ENCODE measurements around the gene FAM50B.
A peak's percentile ranks its signal among the peaks of the same experiment; 100 is the strongest.

Gene FAM50B, protein sequence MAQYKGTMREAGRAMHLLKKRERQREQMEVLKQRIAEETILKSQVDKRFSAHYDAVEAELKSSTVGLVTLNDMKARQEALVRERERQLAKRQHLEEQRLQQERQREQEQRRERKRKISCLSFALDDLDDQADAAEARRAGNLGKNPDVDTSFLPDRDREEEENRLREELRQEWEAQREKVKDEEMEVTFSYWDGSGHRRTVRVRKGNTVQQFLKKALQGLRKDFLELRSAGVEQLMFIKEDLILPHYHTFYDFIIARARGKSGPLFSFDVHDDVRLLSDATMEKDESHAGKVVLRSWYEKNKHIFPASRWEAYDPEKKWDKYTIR

DNA sequence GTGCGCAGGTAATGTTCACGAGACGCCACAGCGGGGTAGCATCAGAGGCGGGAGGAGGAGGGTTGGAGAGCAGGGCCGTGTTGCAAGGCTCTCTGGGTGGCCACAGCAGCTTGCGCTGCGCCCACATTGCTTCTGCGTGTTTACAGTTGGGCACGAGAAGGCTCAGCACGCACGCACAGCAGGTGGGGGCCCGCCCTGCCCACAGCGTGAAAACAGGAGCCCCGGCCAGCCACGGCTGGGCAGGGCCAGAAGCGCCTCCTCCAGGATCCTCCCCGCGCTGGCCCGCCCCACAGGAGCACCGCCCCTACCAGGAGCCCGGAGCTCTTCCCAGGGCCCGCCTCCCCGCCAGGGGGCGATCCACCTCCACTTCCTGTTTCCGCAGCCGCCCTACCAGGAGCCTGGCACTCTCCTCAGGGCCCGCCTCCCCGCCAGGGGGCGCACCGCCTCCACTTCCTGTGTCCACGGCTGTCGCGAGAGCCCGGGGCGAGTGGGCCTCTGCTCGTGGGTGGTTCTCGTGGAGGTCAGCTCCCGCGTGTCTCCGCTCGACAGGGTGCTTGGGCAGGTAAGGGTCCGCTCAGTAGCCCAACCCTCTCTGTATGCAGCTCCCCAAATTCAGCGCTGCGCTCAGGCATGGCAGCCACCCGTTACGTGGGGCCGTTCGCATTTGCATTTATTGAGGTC lies at the start of gene FAM50B:
TSS of gene FAM50B (plus strand) at position 449 of the 681 bp plus-strand sequence. CDS start 439 bp downstream, outside the sequence.
- DNase-seq, result peak; percentile 33 to 97 (median 86)

DNA sequence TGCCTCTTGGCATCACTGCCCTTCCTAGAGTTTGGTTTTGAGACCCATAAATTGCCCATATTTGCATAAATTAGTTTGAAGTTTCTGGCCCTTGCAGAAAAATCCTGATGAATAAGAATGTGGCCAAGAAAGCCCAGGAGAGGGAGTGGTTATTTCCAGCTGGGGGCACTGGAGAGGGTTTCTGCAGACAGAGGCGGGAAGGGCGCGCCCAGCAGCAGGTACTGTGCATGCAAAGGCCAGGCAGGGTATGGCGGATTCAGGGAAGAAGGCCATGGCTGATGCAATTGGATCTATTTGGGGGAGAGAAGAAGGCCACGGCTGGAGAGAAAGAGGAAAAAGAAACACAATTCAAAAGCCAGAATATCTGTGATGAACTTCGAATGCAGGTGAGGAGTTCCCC lies 49.5 kb upstream of the FAM50B start:
- DNase-seq, result no peak

DNA sequence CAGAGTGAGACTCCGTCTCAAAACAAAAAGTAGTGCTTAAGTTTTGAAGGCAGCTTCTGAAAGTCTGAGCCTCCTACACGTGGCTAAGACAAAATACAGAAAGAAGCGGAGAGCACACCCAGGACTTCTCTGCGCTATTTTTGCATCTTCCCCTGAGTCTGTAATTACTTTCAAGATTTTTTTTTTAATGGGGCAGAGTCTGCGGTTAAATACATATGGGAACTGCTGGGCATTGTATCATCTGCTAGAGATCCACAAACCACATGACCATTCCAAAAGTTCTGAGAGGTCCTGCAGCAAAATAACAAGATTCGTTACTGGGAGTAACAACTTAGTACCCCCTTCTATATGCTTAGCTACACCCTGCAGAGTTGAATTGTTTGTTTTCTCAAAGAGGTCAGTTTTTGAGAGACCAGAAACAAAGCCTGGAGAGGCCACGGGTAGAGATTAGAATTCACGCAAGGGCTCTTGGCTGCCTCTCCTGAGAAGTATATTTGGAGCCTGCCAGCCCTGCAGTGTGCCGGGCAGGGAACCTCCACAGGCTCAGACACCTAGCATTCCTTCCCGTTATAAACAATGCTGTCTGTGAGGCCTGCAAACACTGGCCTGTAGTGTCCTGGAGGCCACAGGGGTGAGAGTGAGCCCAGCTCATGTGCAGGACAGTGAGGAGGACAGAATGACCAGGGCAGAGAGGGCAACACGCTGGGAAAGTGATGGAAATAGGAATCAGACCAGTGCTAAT lies 48.2 kb upstream of the FAM50B start:
- DNase-seq, result no peak

DNA sequence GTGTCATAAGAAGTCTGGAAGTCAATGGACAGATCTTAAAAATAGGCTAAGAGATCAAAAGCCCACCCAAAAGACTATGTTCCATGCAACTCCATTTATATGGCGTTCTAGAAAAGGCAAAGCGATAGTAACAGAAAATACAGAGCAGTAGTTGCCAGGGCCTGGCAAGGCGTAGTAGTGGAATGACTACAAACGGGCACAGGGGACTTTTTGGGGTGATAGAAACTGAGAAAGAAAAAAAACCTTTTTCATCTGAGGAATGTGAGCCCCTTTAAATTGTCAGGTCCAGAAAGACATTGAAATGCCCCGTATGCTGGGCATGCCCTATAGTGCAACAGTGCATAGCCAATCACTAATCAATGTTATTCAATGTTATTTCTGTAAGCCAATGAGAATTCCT lies 47.2 kb upstream of the FAM50B start:
- no peak for DNase-seq

DNA sequence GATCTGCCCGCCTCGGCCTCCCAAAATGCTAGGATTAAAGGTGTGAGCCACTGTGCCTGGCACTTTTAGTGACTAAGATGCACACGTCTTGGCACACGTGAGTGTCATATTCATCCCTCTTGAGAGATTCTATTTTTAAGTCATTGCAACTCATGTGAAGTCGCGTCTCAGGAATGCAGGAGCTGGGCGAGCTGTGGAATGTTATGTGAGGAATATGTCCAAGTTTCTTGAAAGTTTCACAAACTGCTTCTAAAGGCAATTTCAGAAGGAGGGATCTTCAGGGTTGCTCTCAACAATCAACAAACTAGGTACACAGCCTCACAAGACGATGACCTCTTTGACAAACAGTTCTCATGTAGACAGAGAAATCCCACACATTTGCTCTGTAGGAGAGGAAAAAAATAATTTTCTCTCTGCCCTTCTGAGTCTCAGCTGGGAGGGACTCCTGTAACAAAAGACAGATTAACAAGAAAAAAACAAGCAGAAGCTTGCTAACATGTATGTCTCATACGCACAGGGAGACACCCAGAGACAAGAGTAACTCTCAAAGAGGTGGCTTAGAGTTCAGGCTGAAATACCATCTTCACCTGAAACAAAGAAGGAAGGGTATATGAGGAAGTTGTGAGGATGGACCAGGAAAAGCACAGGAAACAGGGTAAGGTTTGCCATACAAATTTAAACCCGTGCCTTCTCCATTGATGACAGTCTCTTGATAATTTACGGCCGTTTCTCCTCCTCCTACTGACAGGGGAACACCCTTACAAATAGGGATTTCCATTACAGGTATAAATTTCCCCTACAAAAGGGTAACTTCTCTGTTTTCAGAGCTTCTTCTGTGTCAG lies 45.3 kb upstream of the FAM50B start:
- no peak for DNase-seq

DNA sequence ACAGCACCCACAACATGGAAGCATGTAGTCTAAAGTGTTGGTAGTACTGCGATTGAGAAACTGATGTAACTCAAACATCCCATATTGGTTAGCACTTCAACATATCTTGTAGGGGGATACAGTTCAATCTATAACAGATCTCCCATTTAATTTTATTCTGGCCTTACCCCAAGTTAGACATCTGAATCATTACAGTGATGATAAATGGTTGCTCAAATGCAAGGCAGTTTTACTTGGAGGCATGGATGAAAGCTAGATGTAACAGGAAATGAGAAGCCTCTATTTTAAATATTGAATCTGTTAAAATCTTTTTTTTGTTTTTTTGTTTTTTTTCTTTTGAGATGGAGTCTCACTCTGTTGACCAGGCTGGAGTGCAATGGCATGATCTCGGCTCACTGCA lies 44.2 kb upstream of the FAM50B start:
- DNase-seq, result no peak

DNA sequence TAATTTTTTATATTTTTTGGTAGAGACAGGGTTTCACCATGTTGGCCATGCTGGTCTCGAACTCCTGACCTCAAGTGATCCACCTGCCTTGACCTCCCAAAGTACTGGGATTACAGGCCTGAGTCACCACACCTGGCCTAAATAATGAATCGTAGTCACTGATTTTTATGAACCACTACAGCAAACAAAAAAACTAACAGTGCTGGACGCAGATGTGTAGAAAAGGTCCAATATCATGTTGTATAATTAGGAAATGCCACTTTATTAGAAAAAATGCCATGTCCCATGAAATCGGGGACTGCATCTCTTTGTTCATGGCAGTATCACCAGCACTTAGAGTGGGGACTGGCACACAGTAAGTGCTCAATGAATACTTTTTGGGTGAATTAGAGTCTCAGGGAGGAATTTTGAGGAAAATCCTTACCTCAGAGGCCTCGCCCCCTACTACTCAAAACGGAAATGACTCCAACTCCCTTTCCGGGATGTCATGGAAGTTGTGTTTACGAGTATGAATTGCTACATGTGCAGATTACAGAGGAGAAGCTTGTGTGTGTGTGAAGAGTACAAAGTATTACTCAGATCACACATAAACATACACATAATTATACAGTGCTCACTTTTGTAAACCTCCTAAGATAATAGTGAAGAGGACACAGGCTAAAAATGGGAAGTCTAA lies 43.6 kb upstream of the FAM50B start:
- DNase-seq, result no peak

DNA sequence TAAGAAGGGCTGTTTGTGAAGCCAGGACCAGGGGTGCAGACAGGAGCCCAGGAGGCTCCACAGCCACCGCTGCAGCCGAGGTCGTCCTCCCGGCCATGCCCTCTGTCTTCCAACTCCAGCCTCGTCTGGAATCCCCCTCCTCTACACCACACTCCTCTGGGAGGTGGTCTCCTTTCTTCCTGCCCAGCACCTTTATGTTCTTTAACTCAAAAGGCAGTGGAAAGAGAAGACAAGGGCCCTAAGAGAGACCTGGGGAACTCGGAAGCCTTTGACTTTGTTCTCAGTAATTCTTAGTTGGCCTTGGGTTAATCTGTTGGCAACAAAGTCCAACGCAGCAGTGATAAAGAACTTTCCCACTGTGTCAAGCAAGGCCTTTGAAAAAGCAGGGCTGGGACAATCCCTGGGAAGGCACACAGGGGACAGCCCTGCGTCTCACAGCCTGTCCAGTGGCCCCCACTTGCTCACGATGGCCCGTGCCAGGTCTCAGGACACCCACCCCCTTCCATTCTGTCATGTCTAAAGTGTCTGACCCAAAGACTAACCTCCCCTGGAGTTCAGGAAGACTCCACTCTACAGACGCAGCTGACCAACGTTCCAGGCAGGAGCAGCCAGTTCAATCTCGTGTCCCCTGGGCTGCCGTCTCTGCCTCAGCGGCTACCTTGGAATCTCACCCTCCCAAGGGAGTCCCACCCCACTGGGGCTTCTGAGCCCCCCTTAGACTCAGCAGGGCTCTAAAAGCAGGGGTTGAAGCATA lies 42.8 kb upstream of the FAM50B start:
- DNase-seq, result no peak

DNA sequence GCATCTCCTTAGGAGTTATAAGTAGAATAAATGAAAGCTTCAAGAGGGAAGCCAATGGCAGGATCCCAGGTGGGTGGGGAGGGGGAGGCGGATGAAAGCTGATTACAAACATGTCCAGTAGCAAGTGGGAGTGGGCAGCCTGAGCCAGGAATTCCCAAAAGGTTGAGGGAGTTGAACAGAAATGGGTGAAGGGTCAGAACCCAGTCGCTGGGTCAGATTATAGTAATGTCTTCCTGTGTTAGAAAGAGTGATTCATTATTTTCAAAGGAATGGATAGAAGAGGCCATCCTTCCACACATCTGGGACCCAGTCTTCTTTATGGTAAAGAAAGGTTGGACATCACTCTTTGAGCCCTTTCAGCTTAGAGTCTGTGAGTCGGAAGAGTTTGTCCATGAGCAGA lies 41.0 kb upstream of the FAM50B start:
- no peak for DNase-seq

DNA sequence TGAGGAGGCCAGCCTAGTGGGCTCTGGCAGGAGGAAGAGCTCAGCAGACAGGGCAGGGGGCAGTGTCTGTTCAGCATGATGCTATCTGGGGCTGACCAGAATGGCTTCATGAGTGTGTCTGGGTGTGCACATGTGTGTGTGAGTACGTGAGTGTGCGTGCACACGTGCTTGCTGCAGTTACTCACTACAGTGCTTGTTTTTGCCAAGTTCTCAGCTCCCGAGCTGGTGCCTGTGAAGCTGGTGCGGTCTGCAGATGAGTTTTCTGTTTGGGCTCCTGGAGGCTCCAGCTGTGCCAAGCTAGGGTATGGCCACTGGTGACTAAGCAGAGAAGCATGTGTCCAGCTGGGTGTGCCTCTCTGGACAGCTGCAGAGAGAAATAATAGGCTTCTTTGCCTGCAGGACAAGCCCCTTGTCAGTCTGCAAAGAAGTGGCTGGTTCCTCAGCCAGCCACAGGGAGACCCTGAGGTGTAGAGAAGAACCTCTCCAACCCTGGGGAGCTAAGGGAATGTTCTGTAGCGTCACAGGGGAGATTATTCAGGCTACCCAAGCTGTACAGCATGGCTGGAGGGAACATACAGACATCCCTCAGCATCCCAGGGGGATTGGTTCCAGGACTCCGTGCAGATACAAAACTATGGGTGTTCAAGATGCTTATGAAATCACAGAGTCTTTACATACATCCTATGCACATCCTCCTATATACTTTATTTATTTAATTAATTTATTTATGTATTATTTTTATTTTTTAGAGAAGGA lies 40.2 kb upstream of the FAM50B start:
- DNase-seq, result peak in 11 of 56 donors; percentile 4 to 28 (median 12)

DNA sequence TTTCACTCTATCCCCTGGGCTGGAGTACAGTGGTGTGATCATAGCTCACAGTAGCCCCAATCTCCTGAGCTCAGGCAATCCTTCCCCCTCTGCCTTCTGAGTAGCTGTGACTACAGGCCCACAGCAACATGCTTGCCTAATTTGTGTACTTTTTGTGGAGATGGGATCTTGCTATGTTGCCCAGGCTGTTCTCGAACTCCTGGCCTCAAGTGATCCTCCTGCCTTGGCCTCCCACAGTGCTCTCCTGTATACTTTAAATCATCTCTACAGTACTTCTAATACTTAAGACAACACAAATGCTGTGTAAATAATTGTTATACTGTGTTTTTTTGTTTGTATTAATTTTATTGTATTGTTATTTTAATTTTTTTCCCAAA lies 39.7 kb upstream of the FAM50B start:
- no peak for DNase-seq

DNA sequence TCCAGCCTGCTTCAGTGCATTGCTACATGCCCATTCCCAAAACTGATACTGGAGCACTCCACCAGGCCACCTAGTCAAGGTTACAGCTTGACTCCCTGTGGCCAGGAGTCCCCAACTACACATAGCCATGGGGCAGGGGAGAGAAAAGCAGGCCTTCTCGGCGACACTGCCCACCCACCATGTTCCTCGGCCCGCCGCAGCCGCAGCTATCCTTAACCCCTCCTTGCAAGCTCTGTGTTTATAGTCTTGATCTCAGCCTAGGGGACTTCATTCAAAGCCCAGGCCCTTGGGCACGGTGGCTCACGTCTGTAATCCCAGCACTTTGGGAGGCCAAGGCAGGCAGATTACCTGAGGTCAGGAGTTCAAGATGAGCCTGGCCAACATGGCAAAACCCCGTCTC lies 39.2 kb upstream of the FAM50B start:
- DNase-seq, result no peak

DNA sequence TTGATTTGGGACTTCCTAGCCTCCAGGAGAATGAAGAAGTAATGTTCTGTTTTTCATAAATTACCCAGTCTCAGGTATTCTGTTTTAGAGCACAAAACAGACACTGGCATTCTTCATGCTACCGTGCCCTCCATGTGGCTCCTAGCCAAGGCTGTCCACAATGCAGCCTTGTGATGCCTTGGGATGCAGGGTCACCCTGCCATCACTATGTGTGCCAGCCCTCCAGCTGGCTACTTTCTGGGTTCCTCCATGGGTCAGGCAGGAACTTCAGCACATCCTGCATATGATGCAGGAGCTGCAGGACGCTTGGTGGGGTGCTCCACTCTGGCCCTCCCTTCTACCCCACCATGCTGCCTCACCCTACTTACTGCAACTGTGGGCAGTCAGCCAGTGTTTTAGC lies 38.0 kb upstream of the FAM50B start:
- DNase-seq, result peak in 9 of 56 donors; percentile 4 to 41 (median 17)

DNA sequence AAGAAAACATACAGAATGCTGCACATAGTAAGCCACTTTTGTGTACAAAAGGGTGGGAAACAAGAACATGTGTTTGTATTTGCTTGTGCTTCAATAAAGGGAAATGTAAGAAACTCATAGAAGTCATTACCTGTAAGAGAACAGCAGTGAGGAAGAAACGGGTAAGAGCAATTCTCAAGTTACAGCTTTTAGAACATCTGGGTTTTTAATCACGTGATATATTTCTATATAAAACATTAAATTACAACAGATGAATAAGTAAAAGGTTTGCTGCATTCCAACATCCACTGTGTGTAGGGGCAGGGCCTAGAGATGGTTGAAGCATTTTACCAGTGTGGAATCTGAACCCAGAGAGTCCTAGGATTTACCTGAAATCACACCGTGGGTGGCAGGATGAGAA lies 36.6 kb upstream of the FAM50B start:
- no peak for DNase-seq

DNA sequence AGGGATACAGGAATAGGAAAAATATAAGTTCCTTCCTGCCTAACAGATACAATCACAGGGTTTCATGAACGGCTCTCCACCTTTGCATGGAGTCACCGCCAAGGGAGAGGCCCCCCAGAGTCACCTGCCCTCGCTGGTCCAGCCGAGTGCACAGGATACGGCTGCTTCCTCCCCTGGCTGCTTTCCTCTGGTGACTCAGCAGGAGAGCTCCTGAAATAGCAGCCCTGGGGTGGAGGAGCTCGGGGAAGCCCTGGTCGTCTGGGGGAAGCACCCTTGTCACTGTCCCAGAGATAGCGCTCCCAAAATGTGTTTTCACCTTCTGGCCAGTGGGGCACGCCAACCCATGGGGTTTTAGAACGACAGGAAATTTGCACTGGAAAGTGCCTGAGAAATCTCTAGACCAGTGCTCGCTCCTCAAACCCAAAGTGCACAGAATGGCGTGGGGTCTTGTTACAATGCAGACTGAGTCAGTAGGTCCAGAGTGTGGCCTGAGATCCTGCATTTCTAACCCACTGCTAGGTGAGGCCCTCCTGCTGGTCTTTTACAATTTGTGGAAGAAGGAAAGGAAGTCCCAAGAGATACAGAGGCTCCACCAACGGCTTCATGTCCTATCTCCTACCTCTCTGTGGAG lies 35.9 kb upstream of the FAM50B start:
- DNase-seq, result no peak

DNA sequence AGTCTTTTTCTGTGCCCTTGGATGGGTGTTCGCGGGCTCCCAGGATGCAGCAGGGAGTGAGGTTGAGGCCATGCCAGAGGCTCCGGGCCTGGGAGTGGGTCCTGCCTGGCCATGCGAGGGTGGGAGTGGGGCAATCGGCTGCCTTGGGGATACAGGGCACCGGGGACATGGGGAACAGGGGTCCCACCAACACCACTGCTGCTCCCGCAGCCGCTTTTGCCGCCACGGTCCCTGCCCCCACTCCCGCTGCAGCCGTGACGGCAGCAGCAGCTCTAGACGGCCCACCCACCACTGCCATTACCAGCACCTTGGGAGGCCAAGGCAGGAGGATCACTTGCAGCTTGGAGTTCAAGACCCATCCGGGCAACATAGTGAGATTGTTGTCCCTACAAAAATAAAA lies 35.3 kb upstream of the FAM50B start:
- DNase-seq, result no peak

DNA sequence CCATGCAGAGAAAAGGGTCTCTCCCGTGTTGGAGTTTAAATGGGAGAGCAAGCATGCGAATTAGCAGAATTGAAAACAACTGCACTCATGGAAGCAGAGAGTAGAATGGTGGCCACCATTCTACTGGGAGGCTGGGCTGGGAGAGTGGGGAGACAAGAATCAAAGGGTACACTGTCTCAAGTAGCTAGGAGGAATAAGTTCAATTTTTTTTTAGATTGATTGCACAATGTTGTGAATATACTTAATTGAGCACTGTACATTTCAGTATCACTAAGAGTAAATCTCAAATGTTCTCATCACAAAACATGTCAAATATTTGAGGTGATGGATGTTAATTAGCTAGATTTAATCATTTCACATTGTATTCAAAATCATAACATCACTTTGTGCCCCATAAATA lies 34.6 kb upstream of the FAM50B start:
- no peak for DNase-seq

DNA sequence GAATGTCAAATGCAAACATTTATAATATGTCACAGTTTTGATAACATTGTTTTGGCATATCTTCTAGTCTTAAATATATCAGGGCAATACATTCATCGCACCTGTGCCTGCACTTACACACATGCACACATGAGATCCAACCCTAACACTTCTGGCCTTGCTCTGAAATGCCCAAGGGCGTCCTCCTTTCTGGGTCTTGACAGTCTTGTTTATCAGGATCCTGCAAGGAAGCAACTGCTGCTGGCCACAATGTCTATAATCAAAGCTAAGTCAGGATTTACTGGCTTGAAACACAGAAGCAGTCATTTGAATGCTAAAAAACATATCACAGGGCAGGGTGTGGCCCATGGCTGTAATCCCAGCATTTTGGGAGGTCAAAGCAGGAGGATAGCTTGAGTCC lies 32.9 kb upstream of the FAM50B start:
- DNase-seq, result no peak
